Activated CD8-positive, alpha-beta memory T cell treated with anti-CD3 and anti-CD28 coated beads, Interleukin-2, amount 50 U/mL, for 24 hours (primary cell): ENCODE results near the gene ACAD10.
"Not testable (repeated sequence)": the region's sequence is repeated elsewhere in the genome, so short reads cannot be mapped to it uniquely, and the experiment has no call there.

Source experiments
- DNase-seq: peaks from one replicate; pipeline ENCODE4 v3.0.0-alpha.2; 2020; ENCODE audit errors: extremely low read depth

The ACAD10 gene

DNA sequence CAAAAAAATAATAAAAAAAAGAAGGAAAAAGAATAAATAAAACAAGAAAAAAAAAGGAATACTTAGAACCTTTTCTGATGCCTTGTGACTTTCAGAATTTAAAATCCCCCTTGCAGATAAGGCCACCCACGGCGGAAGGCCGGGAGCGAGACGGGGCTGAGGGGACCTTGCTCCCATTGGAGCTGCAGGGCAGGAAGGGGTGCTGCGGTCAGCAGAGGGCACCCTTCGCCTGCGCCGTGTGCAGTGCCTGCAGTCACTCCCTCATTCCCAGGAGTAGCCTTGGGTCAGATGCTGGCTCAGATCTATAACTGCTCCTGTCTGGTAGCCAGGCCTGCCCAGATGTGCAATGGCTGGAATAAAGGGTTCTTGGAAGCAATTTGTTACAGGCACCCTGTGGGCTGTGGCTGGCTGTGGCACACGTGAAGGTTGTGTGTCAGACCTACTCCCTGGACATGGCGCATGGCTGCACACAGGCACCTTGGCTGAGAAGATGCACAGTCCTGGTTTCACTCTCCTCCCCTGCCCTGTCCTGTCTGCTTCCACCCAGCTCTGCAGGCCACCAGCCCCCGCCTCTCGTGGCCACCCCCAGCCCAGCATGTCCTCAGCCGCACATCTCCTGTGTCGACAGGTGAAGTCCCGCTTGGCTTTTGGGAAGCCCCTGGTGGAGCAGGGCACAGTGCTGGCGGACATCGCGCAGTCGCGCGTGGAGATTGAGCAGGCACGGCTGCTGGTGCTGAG is 67.5 kb downstream of the ACAD10 start:
- DNase-seq: no peak

GRCh38 chr12:111754671-111755070 is 68.8 kb downstream of the ACAD10 start:
- no peak for DNase-seq

GRCh38 chr12:111756196-111756595 is 70.3 kb downstream of the ACAD10 start:
- no peak for DNase-seq

DNA sequence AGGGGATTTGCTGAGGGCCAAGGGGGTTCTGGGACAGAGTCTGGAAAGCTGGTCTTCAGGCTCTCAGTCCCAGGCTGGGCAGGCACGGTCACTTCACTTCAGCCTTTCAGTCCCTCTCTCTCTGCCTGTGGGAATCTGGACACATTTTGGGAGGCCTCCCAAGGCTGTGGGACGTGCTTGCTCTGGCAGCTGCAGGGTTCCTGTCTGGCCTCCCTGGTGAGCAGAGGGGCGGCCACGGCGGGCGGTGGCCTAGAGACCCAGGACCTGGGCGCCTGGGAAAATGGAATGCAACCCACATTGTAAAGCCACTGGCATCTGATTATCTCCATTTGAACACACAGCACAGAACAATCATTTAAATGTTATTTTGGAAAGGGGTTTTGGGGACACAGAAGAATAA is 70.8 kb downstream of the ACAD10 start:
- DNase-seq: no peak

DNA sequence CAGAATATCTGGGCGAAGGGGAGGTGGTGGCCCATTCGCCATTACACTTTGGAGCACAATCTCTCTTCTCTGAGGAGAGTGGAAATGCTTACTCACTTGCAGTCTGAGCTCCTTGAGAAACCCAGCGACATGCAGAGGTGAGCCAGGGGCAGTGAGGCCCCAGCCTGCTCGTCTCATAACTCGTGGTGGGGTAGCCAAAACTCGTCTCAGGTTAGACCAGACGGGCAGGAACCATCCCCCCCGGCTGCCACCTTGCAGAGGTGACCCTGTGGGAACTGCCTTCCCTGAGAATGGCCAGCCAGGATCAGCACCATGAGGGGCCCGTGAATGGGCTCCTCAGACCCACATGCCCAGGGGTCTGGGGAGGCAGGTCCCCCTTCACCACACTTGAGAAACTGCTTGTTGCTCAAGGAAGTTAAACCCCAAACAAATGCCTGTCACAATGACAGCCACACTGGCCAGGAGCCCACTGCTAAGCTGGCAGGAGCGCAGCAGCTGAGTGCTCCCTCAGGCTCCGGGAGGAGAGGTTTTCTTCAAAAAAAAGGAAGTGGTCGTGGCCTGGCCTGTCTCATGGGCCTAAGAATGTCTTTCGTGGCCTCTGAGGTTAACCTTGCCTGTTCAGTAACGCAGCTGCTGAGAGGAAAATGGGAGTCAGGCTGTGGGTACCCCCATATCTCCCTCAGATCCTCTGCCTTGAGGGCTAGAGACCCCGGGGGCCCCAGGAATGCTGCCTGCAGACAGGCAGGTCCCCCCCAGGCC is 71.7 kb downstream of the ACAD10 start:
- DNase-seq: no peak

DNA sequence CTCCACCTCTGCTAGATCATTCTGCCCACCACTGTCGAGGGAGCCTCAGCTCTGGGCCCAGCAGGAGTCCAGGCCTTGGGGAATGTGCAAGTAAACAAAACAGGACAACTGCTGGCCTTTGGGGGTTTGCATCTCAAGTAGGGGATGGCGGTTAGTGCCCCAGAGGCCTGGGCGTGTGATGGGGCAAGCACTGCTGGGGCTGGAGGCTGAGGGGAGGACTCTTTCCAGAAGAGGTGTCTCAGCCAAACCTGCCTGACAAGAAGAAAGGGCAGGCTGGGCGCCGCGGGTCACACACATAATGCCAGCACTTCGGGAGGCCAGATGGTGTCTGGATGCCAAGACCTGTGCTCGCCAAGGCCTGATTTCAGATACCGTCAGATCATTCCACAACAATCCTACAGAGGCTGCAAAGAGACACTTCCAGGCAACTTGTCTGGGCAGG is 72.3 kb downstream of the ACAD10 start:
- no peak for DNase-seq

DNA sequence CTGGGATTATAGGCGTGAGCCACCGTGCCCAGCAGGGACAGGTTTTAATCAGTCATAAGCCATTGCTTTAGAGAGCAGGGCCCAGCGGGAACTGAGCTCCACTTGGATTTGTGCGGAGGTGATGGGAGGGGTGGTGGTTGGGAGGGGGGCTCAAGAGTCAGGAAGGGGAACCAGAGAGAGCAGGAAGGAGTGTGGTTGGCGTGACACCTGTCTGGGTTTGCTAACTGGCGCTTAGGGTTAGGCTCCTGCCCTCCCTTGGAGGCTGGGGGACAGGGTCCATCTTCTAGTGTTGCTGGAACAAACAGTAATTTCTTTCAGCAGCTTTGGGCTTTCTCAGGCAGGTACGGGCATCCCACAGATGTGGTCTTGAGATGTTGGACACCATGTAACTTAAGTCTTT is 73.4 kb downstream of the ACAD10 start:
- no peak for DNase-seq

GRCh38 chr12:111759991-111760390 is 74.1 kb downstream of the ACAD10 start:
- no peak for DNase-seq

- no peak for DNase-seq
These were observed 75.2 kb downstream of the ACAD10 start for GRCh38 chr12:111761099-111761498.

DNA sequence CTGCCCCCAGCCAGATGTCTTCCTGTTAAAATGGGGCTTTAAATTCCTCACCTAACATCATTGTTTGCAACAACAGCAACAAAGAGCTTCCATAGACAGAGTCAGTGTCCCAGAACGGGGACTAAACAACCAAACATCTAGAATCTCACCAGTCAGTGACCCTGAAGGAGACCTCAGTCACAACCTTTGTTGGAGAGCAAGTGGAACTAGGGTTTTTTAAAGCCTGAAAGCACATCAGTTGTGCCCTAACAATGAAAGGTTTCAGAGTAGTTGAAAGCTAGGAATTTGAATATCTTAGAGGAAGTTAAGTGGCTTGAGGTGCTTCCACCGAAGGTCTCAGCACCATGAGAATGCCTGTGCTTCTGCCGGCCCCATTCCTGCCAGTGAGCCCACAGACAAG is 75.9 kb downstream of the ACAD10 start:
- DNase-seq: no peak

DNA sequence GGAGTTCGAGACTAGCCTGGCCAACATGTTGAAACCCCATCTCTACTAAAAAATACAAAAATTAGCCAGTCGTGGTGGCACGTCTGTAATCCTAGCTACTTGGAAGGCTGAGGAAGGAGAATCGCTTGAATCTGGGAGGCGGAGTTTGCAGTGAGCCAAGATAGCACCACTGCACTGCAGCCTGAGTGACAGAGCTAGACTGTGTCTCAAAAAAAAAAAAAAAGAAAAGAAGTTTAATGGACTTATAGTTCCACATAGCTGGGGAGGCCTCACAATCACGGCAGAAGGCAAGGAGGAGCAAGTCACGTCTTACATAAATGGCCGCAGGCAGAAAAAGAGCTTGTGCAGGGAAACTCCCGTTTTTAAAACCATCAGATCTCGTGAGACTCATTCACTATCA is 77.7 kb downstream of the ACAD10 start:
- not testable (repeated sequence) for DNase-seq

DNA sequence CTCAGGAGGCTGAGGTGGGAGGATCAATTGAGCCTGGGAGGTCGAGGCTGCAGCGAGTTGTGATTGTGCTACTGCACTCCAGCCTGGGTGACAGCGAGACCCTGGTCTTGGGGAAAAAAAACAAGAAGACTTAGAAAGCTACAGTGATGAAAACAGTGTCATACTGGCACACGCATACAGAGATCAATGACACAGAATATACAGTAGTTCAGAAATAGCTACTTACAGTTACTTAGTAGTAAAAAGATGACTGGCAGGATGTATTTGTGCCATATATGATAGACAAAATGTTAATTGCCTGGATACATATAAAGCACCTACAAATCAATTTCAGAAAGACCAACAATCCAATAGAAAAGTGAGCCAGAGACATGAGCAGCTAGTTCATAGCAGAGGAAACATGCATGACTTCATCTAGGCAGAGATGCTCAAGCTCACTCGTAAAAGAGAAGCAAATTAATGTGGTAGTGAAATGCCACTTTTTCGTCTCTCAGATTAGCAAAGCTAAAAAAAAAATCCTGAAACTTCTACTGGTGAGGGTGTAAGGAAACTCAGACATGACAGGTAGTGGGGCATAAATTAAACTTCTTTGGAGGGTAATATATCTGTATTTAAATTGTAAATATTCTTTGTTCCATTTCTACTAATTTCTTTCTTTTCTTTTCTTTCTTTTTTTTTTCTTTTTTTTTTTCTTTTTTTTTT is 78.4 kb downstream of the ACAD10 start:
- no peak for DNase-seq

DNA sequence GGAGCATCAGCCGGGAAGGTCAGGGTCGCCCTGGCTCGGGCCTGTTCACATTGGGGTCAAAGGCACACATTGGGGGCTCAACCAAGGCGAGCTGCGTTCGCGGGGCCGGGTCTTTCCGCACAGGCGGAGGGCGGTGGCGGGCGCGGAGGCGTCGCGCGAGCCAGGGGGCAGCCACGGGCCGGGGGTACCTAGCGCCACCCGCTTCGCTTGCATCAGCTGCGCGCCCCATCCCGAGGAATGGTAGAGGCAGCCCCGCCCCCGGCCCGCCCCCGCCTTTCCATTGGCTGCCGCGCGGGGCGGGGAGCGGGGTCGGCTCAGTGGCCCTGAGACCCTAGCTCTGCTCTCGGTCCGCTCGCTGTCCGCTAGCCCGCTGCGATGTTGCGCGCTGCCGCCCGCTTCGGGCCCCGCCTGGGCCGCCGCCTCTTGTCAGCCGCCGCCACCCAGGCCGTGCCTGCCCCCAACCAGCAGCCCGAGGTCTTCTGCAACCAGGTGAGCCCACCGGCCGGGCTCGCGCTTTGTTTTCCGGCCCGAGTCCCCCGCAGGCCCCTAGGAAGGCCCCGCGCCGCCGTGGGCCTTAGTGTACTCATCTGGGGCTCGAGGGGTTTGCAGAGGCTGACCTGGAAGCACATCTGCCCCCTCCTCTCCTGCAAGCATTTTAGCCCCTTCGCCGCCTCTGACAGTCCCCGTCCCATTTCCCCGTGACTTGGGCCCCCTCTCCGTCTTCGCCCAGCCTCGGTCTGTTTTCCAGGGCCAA is 80.9 kb downstream of the ACAD10 start, which contains the start of gene ALDH2:
ALDH2 (plus strand) TSS at position 326 of the 754 bp plus-strand sequence; CDS start at position 376, 50 bp downstream.
- no peak for DNase-seq

GRCh38 chr12:111767362-111768158 is 81.7 kb downstream of the ACAD10 start:
- DNase-seq: no peak

GRCh38 chr12:111768159-111768895 is 82.5 kb downstream of the ACAD10 start:
- DNase-seq: no peak

- no peak for DNase-seq
These were observed 83.7 kb downstream of the ACAD10 start for GRCh38 chr12:111769599-111769998.

DNA sequence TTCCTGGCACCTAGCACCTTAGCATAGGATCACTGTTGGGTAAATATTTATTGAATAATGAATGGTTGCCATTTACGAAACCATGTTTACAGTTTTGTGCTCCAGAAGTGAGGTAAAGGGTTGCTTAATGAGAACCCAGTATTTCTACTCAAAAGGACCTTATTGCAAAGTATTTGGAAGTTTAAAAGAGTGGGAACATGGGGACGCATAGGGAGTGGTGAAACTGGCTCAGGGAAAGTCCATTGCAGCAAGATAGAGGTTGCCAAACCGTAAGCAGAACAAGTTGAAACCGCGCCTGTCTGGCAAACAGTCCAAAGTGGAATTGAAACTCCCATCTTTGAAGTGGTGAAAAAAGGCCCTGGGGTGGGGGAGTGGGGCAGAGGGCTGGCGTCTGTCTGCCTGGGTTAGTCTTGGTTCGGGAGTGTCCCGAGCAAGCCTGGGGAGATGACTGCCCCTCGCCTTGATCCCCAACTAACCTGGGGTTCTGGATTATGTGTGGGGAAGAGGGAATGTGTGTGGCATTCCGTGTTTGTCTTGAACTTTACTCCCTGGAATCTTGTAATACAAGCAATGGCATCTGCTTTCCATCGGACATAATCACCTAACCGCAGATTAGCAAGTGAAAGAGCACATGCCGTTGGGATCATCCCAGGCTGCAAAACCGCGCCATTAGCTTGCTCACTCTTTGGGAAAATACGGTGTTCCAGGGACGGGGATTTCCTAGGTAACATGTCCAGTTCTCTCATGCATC is 88.1 kb downstream of the ACAD10 start:
- no peak for DNase-seq

DNA sequence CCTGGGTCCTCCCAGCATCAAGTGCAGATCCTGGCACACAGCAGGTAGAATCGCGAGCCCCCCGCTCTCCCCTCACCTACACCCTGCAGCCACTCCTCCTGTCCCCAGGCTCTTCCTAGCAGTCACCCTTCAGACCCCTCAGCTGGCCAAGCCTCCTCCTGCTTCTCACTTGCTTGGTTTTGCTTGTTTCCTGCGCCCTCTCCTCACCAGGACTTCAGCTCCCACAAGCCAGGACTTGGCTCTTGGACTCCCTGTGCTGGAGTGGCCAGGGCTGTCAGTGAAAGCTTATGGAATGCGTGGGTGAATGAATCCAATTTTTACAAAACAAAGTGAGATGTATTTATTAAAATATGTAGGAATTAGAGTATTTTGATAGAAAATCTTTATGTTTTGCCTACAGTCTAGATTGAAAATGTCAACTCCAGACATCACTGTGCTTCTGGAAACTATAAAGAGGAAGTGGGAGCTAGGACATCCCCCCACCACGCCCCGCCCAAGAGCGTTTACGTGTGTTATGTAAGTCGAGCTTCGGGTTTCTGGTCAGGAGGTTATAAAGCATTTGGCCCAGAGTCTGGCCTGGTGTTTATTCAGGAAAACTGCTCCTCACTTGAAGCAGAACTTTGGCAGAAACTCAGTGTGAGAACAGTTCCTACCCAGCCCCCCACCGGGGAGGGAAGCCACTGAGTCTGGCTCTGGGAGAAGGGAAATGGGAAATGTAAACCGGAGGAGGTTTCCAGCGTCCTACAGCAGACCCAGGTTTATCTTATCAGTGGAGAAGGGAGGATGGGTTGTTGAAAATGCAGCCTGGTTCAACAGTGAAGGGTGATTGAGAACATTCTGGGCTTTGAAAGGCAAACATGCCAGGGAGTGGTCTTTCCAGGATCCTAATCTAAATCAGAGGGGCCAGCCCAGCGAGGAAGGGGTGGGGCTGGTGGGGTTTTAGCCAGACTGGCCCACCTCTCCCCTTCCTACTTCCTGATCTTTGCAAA is 89.6 kb downstream of the ACAD10 start:
- no peak for DNase-seq
